Cardiac muscle cell (in vitro differentiated cells and primary cell): ENCODE data around the gene KCNMB2. TPM values are rescaled to one million over a fixed set of nuclear protein-coding genes. Genes with fewer than 3 reads are reported as not detected.
"Not testable (repeated sequence)": the region's sequence is repeated elsewhere in the genome, so short reads cannot be mapped to it uniquely, and the experiment has no call there.

ENCODE experiments used
- DNase-seq, 2 donors: peaks; one replicate each; pipeline versions ENCODE4 v3.0.0 to v3.0.0-alpha.2; 2010 to 2017; ENCODE audit warnings: low read depth in 1 of 2, low spot score in 1 of 2
- H3K27ac ChIP-seq: fragments of 200-600 bp; sonication (generic); 2 replicates; pipeline ENCODE4 v1.5.1; 2016
- H3K27me3 ChIP-seq: fragments of 200-600 bp; sonication (generic); 2 replicates; pipeline ENCODE4 v1.6.0; 2016; ENCODE audit warnings: control low read depth
- H3K36me3 ChIP-seq: fragments of 200-600 bp; sonication (generic); 2 replicates; pipeline ENCODE4 v1.5.1; 2016; ENCODE audit warnings: control low read depth
- H3K4me1 ChIP-seq: fragments of 200-600 bp; sonication (generic); 2 replicates; pipeline ENCODE4 v1.8.1; 2017; ENCODE audit warnings: low read depth, mild to moderate bottlenecking, mixed run types
- H3K4me3 ChIP-seq: fragments of 200-600 bp; sonication (generic); 2 replicates; pipeline ENCODE4 v1.5.1; 2016; ENCODE audit warnings: mild to moderate bottlenecking
- H3K9me3 ChIP-seq: fragments of 200-600 bp; sonication (generic); 2 replicates; pipeline ENCODE4 v1.5.1; 2017; ENCODE audit warnings: low read depth, mild to moderate bottlenecking, control low read depth
- CTCF ChIP-seq: IDR thresholded peaks from 2 replicates; pipeline ENCODE4 v1.5.1; 2012; ENCODE audit warnings: low read depth, mild to moderate bottlenecking, low read length
- polyA plus RNA-seq: library from polyadenylated mRNA; unstranded; fragments of >200 nt; fragmentation: Nextera tagmentation; extraction: Ambion mirVana; gene quantifications from 2 replicates; pipeline ENCODE4 v1.2.1, GENCODE V29; 2016
- total RNA-seq: library from RNA; depleted of rRNA; stranded (reverse); fragments of >200 nt; gene quantifications from 2 replicates; pipeline ENCODE4 v1.2.3, GENCODE V29; 2016

KCNMB2 gene
- total and polyA plus RNA-seq, 2 experiments from 2014 or later: 0.33 TPM; not detected in 1

GRCh38 chr3:178532476-178532875, 3.8 kb upstream of the KCNMB2 start:
- Histone ChIP-seq H3K36me3 (no peaks in the 10 kb centered on the region), H3K4me3 (no peak overlapping the region), H3K4me1 (peaks cover 17% of the 10 kb centered on the region), H3K27me3 (no peaks in the 10 kb centered on the region), H3K9me3 (no peaks in the 10 kb centered on the region), H3K27ac (no peak overlapping the region)
- DNase-seq: no peak
- no peak for TF ChIP-seq CTCF

GRCh38 chr3:178537122-178537705, 978 bp downstream of the KCNMB2 start:
- no peak for DNase-seq

GRCh38 chr3:178538056-178538455, 1.8 kb downstream of the KCNMB2 start:
- no peaks in the 10 kb centered on the region for H3K9me3 ChIP-seq
- no peak for TF ChIP-seq CTCF
- no peaks in the 10 kb centered on the region for H3K36me3 ChIP-seq
- DNase-seq: no peak
- peaks cover 17% of the 10 kb centered on the region for H3K4me1 ChIP-seq
- H3K27ac ChIP-seq: no peak overlapping the region
- H3K4me3 ChIP-seq: no peak overlapping the region
- H3K27me3 ChIP-seq: no peaks in the 10 kb centered on the region

More at GRCh38 chr3:178537122-178537705, 978 bp downstream of the KCNMB2 start:
- no peak for TF ChIP-seq CTCF
- H3K9me3 ChIP-seq: no peaks in the 10 kb centered on the region
- no peaks in the 10 kb centered on the region for H3K27me3 ChIP-seq
- H3K4me3 ChIP-seq: no peak overlapping the region
- no peaks in the 10 kb centered on the region for H3K36me3 ChIP-seq
- peaks cover 17% of the 10 kb centered on the region for H3K4me1 ChIP-seq
- no peak overlapping the region for H3K27ac ChIP-seq

GRCh38 chr3:178540184-178540583, 3.9 kb downstream of the KCNMB2 start:
- Histone ChIP-seq H3K27ac (no peak overlapping the region), H3K4me1 (peaks cover 21% of the 10 kb centered on the region), H3K36me3 (no peaks in the 10 kb centered on the region), H3K27me3 (no peaks in the 10 kb centered on the region), H3K9me3 (no peaks in the 10 kb centered on the region), H3K4me3 (no peak overlapping the region)
- TF ChIP-seq CTCF: no peak
- no peak for DNase-seq

GRCh38 chr3:178545337-178545736, 9.1 kb downstream of the KCNMB2 start:
- TF ChIP-seq CTCF: no peak
- no peak overlapping the region for H3K27ac ChIP-seq
- H3K4me3 ChIP-seq: no peak overlapping the region
- H3K9me3 ChIP-seq: no peaks in the 10 kb centered on the region
- no peaks in the 10 kb centered on the region for H3K36me3 ChIP-seq
- H3K27me3 ChIP-seq: no peaks in the 10 kb centered on the region
- H3K4me1 ChIP-seq: peaks cover 14% of the 10 kb centered on the region
- no peak for DNase-seq

- H3K4me3 ChIP-seq: no peak overlapping the region
- no peak for TF ChIP-seq CTCF
- H3K36me3 ChIP-seq: no peaks in the 10 kb centered on the region
- no peaks in the 10 kb centered on the region for H3K9me3 ChIP-seq
- H3K27ac ChIP-seq: no peak overlapping the region
- no peak for DNase-seq
- H3K27me3 ChIP-seq: no peaks in the 10 kb centered on the region
- H3K4me1 ChIP-seq: peaks cover 14% of the 10 kb centered on the region
These were observed 9.8 kb downstream of the KCNMB2 start for GRCh38 chr3:178546079-178546478.

GRCh38 chr3:178549426-178549825, 13.2 kb downstream of the KCNMB2 start:
- H3K27ac ChIP-seq, H3K27me3 ChIP-seq, H3K9me3 ChIP-seq, DNase-seq, H3K4me3 ChIP-seq, H3K36me3 ChIP-seq: not testable (repeated sequence)
- peaks cover 14% of the 10 kb centered on the region for H3K4me1 ChIP-seq
